HG02678 (cell line): ENCODE data around the gene IWS1.
"Not testable (repeated sequence)": the region's sequence is repeated elsewhere in the genome, so short reads cannot be mapped to it uniquely, and the experiment has no call there.

Source experiments
- ATAC-seq: cut with Tn5 transposase; IDR thresholded peaks from one replicate; pipeline ENCODE4 v1.9.1; 2021; ENCODE audit warnings: mild to moderate bottlenecking, moderate library complexity; ENCODE audit not compliant: unreplicated experiment

IWS1 gene

GRCh38 chr2:127463155-127463991, 62.9 kb downstream of the IWS1 start:
- ATAC-seq: no peak

GRCh38 chr2:127462461-127462860, 63.8 kb downstream of the IWS1 start:
- ATAC-seq: no peak

GRCh38 chr2:127456960-127457359, 69.3 kb downstream of the IWS1 start:
- ATAC-seq: no peak

- no peak for ATAC-seq
Measured at GRCh38 chr2:127455566-127456493, 70.5 kb downstream of the IWS1 start.

- no peak for ATAC-seq
Measured at GRCh38 chr2:127454595-127455565, 71.4 kb downstream of the IWS1 start.

GRCh38 chr2:127453392-127454171, 72.7 kb downstream of the IWS1 start:
- no peak for ATAC-seq

GRCh38 chr2:127453013-127453391, 73.3 kb downstream of the IWS1 start:
- no peak for ATAC-seq

- not testable (repeated sequence) for ATAC-seq
Measured at GRCh38 chr2:127452423-127452822, 73.9 kb downstream of the IWS1 start.

- no peak for ATAC-seq
Measured at GRCh38 chr2:127451981-127452380, 74.3 kb downstream of the IWS1 start.

- ATAC-seq: no peak
Measured at GRCh38 chr2:127449898-127450297, 76.4 kb downstream of the IWS1 start.

- no peak for ATAC-seq
Measured at GRCh38 chr2:127449414-127449813, 76.9 kb downstream of the IWS1 start.

- no peak for ATAC-seq
Measured at GRCh38 chr2:127448526-127448925, 77.8 kb downstream of the IWS1 start.

GRCh38 chr2:127439343-127439742, 86.9 kb downstream of the IWS1 start:
- no peak for ATAC-seq

GRCh38 chr2:127437781-127438726, 88.2 kb downstream of the IWS1 start:
- ATAC-seq: no peak

- ATAC-seq: no peak
Measured at GRCh38 chr2:127437056-127437455, 89.2 kb downstream of the IWS1 start.

GRCh38 chr2:127434515-127434914, 91.8 kb downstream of the IWS1 start:
- no peak for ATAC-seq

- no peak for ATAC-seq
Measured at GRCh38 chr2:127431408-127432023, 94.8 kb downstream of the IWS1 start.
